PC-9 (cell line): ENCODE data around the gene LATS2.

Experiments
- EZH2 ChIP-seq: fragments of 200-600 bp; sonication (generic); IDR thresholded peaks from 2 replicates; pipeline ENCODE4 v1.8.0; 2017; ENCODE audit warnings: antibody characterized with exemption, low read depth
- TF ChIP-seq, protein P1 (sequence below): fragments of 200-600 bp; sonication (generic); conservative IDR thresholded peaks from 2 replicates; pipeline ENCODE4 v1.6.1; 2017; ENCODE audit warnings: mixed run types, antibody characterized with exemption, mild to moderate bottlenecking, moderate library complexity

DNA sequence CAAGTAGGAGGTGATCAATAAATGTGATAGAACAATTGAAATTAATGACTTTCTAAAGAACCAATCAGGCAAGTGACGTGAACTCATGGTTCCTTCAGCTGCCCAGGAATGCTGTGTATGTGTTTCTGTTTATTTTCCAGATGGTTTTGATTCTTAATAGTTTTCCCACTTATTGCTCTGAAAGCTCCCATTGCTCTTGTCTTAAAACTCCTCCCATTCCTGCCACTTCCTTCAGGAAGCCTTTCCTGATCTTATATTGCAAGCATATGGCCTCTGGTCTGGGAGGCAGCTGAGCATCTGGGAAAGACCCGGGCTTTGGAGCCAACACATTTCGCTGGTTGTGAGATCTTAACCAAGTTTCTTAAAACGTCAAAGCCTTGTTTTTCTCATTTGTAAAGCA, 17.1 kb upstream of the LATS2 start:
- TF ChIP-seq, protein P1, sequence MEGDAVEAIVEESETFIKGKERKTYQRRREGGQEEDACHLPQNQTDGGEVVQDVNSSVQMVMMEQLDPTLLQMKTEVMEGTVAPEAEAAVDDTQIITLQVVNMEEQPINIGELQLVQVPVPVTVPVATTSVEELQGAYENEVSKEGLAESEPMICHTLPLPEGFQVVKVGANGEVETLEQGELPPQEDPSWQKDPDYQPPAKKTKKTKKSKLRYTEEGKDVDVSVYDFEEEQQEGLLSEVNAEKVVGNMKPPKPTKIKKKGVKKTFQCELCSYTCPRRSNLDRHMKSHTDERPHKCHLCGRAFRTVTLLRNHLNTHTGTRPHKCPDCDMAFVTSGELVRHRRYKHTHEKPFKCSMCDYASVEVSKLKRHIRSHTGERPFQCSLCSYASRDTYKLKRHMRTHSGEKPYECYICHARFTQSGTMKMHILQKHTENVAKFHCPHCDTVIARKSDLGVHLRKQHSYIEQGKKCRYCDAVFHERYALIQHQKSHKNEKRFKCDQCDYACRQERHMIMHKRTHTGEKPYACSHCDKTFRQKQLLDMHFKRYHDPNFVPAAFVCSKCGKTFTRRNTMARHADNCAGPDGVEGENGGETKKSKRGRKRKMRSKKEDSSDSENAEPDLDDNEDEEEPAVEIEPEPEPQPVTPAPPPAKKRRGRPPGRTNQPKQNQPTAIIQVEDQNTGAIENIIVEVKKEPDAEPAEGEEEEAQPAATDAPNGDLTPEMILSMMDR: no peak
- no peak for TF ChIP-seq EZH2
